HG02840 (cell line): ENCODE data around the gene PRKCE.

ENCODE experiments used
- ATAC-seq: cut with Tn5 transposase; IDR thresholded peaks from one replicate; pipeline ENCODE4 v1.9.1; 2021; ENCODE audit warnings: mild to moderate bottlenecking, moderate library complexity, moderate number of reproducible peaks; ENCODE audit not compliant: unreplicated experiment, low FRiP score

The PRKCE gene

DNA sequence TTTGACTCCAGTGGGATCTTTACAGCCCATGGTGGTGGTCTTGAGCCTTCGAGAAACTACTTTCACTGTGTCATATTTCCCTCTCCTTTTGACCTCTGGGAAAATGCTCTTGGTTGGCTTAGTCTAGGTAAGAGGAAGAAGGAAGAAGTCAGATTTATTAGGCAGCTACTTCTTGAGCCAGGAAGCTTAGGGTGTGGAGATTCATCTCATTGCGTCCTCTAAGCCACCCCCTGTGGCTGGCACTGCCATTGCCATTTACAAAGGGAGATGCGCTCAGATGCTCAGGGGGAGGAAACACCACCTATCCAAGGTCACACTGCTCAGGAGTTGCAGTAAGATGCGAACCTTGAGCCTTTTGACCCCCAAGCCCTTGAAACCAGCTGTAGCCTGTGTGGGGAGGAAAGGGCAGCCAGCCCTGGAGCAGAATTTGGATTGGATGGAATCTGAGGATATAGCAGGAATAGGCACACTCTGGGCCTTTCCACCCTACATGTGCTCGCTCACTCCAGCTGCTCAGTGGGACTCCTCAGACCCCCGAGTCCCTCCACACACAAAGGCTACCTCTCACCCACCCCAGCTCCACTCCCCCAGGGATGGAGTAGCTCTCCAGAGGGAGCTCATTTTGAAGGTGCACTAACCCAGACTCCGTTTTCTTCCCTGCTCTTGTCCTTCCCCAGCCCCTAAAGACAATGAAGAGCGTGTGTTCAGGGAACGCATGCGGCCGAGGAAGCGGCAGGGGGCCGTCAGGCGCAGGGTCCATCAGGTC, 324.5 kb downstream of the PRKCE start:
- no peak for ATAC-seq

DNA sequence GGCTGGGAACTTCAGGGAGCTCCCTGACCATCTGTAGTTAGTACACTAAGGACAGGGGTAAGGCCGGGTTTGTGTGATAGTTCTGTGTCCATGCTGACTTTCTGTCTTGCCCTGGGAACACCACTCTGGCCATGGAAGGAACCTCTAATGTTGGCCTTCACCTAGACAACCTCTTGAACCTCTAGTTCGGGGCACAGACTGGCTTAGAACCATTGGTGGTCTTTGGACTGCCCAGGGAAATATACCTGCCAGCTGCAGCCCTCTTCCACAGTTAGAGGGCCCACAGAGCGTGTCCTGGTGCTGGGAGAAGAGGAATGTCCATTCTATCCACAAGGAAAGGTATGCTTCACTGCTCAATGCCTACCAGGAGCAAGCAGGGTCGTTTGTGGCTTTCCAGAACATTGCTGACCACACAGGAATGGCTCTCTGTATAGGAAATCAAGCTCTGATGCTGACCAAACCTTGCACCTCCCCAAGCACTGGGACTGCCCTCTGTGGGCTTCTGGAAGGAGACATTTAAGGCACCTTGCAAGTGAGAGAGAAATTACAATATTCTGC, 326.9 kb downstream of the PRKCE start:
- ATAC-seq = no peak

DNA sequence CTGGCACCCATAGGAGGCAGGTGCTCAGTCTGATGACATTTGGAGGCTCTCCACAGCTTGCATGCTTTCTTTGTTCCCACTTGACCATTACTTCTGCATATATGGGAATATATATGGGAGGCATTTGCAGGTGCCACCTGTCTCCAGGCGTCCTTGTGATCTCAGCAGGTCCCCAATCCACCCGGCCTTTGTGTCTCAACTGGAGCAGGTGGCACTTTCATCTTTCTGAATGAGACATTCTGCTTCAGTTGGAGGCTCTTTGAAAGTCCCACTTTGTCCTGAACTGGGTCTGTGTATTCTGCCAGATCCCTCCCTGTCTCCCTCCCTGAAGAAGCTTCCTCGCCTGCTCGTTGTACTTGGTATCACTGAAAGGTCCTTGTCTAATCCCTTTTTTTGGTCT, 327.6 kb downstream of the PRKCE start:
- no peak for ATAC-seq

DNA sequence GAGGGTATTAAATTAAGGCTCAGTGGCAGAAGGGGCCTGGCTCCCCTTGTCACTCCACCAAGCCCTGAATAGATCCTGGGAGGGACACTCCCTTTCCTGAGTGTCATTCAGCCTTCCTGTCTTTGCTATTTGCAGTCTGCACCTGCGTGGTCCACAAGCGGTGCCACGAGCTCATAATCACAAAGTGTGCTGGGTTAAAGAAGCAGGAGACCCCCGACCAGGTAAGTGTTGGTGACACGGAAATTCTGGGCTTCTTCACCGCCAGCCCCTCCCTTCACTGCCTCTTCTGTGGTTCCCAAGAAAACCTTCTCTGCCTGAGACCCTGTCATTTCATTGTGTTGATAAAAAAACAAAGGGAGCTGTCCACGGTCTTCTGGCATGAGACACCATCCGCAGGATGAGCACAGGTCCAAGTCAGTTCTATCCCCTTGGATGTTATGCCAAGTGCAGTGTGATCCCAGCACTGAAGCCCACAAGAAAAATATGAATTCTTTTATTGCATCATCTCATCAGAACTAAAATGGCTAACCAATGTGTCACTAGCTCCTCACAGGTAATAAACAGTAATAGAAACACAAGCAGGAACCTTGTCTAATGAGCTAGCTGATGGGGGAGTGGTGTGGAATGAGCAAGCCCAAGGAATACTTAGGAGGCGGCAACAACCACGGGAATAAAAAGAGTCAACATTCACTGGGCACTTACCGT, 328.8 kb downstream of the PRKCE start:
- ATAC-seq = no peak

DNA sequence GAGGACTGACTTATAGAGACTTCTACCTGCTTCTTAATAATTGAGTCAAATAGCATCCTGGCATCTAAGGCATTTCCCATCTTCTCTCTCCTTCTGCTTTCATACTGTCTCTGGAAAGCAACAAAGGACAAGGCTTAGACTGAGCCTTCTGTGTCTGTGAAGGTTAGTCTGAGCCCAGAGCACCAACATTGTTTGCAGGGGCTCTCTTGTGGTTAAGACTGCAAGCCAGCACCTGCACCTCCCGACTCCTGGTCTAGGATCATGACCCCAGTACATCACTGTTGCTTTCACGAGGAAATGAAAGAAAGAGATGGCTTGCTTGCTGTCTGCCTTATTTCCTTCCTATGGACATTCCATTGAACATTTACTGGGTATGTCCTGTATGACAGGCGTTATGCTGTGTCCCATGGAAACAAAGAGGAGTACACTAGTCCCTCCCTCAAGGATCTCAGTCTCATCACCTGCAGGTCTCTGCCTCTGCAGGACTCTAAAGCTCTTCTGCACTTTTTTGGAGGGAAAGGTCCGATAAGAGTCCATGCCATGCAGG, 330.0 kb downstream of the PRKCE start:
- no peak for ATAC-seq

DNA sequence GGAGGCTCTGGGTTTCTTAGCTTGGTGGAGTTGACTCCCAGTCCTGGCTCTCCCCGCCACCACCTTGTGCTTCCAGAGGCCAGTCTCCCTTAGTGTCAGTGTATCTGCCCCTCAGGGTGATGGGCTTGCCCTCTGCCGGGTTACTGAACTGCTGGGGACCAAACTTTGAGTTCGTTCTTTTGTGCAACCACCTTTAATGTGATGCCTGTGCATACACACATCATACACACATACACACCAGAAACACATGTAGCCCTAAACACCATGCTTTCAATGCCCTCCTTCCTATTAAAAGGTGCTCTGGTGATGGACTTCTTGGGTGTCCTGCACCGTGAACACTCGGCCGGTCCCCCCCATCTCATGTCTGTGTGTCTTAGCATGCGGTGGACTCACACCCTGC, 330.6 kb downstream of the PRKCE start:
- ATAC-seq = no peak

DNA sequence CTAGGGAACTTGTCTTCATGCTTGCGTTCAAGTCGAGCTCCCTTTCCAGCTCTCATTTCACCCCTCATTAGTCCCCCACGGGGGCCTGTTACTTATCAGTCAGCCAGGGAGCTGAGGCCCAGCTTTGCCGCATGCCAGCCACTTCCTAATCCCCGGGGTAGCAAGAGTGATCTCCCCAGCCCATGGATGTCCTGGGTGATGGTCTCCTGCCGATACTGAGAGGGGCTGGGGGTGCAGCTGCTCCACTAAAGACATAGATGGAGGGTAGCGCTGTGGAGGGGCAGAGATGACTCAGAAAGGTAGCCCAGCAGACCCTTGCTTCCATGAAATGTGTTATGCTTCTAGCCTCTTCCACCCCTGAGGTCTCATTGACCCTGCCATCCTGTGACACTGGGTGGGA, 331.7 kb downstream of the PRKCE start:
- no peak for ATAC-seq

DNA sequence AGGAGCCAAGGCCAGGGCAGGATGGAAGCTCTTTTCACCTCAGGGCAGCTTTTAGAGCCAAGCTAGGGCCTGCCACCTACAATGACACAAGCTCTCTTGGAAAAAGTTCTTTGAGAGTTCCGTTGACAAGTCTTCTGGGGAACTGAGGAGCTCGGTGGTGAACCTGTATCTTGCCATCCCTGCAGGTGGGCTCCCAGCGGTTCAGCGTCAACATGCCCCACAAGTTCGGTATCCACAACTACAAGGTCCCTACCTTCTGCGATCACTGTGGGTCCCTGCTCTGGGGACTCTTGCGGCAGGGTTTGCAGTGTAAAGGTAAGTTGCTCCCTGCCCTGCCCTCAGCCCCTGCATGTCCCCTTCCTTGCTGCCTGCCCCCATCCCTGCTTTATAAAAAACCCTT, 332.9 kb downstream of the PRKCE start:
- no peak for ATAC-seq

DNA sequence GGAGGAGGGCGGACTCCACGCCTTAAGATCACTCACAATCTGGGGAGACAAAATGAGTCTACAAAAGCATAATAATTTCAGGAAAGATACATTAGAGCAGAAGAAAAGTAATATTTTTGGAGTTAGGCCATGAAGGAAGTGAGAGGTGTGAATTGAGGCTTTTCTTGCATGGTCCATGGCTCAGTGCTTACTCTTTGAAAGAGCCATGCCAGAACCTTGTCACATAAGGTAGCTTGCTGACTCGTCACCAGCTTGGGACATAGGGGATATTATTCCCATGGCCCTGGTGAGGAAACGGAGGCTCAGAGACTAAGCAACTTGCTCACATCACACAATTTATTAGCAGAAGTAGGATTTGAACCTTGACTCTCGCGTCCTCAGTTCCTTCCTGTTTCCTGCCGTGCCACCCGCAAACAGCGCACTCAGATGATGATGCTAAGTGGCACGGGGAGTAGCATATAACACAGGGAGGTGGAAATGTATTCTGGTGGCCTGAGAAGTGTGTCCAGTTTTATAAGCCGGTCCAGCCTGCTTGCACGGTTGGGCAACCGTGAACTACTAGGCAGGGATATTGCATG, 333.5 kb downstream of the PRKCE start:
- no peak for ATAC-seq

DNA sequence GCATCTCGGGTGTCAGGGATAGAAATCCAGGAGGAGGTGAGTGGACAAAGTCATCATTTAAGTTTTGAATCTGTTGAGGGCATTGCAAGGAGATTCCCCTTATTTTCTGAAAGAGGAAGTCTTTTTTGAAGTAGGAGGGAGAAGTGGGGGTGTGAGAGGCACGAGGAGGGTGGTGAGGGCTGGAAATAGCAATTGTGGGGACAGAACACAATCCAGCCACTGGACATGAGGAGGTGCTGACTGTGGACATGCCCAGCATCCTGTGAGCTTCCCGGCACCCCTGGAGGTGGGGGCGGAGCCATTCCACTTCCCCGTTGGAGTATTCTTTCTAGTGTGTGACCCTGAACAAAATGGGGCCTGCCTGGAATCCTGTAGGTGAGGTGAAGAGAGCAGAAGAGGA, 335.0 kb downstream of the PRKCE start:
- no peak for ATAC-seq

DNA sequence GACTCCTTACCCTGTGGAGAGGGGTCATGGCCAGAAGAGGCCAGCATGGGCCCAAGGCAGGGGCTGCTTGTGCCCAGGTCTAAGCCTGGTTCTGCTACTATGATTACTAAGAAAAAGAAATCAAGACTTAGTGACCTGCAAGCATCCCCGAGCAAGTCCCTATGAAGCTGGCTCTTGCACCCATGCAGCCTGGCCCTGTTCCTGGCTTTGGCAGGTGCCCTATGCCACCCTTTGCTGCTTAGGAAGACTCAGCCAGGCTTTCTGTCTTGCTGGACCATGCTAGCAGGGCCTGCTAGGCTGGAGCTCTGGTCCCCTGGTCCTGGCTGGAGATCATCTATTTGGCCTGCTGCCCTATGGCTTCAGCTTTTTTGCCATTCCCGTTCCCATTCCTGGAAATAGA, 336.4 kb downstream of the PRKCE start:
- no peak for ATAC-seq

DNA sequence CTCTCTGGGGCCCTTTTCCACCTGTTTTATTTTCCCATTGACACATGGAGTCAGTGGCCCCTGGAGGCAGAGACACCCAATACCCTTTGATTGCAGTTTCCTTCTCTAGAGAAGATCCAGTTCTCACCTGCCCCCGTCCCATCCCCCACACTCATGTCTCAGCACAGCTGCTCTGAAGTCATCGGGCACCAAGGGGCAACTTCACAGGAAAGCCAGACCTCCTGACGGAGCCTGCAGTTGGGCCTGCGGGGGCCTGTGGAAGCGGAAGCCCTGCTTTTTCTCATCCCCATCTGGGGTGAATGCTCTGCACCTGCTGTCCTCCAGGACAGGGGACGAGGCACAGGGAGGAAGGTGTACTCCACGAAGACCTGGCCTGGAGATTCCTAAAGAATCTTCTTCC, 337.4 kb downstream of the PRKCE start:
- ATAC-seq = no peak

DNA sequence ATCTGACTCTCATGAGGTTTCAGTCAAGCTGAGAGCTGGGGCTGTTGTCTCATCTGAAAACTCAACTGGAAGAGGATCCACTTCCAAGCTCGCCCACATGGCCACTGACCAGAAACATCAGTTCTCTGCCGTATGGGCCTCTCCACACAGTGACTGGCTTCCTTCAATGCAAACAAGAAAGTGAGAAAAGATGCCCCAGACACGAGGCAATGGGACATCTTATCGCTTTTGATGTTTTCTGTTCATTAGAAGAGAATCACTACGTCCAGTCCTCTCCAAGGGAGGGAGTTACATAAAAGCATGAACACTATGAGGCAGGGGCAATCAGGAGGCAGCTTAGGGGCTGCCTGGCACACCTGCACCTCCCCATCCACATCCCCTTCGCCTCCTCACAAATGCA, 338.7 kb downstream of the PRKCE start:
- ATAC-seq = no peak

DNA sequence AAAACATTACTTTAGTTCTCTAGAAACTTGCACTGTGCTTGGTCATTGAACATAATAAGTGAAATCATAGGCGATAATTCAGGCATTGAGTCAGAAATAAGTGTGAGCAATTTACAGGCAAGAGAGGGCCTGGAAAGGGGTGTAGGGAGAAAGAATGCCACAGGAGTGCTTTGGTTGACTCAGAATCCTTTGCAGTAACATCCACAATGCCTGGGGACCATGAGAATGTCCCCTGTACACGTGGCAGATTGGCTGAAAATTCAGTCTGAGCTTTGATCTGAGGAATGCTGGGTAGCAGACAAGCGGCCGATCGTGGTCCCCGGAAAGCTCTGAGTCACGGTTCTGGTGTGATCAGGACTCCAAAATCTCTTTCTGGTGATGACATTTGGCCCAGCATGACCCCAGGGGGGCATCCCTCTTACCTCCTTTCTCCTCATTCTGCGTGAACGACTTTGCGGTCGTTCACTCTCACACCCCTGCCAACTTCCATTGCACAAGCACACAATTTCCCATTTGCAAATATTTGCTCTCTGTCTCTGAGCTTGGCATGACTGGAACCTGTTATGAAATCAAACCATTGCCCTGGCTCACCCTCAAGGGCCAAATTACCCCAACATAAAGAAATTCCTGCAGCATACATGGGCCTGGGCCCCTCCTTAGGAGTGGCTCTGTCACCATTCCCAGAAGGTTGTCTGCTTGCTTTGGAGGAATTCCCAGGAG, 340.7 kb downstream of the PRKCE start:
- no peak for ATAC-seq

DNA sequence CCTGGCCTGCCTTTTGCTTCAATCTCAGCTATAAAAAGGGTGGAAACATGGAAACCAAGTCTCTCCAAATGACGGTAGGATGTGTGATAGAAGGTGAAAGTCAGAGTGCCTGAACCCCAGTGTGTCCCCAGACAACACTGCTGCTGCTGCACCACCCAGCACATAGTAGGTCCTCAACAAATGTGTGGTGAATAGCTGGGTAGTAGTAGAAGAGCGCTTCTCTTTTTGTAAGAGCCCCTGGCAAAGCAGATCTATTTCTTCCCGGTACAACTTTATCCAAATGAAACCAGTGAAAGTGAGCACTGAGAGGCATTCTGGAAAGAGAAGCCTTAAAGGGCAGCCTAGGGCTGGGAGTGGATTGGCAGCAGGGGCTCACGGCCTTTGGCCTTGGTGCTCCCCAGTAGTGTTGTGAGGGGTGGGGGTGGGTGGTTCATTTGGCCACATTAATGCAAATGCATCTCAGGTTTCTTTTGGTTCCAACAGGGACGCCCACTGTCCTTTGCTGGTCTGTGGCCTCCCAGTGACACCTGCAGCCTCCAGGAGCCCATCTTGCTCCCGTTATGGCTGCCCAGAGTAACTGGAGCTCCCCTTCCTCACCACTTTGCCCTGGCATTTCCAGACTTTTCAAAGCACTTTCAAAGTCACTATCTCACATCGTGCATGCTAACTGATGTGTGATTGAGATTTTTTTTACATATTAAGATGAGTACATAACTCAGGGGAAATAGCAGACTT, 341.4 kb downstream of the PRKCE start:
- no peak for ATAC-seq

DNA sequence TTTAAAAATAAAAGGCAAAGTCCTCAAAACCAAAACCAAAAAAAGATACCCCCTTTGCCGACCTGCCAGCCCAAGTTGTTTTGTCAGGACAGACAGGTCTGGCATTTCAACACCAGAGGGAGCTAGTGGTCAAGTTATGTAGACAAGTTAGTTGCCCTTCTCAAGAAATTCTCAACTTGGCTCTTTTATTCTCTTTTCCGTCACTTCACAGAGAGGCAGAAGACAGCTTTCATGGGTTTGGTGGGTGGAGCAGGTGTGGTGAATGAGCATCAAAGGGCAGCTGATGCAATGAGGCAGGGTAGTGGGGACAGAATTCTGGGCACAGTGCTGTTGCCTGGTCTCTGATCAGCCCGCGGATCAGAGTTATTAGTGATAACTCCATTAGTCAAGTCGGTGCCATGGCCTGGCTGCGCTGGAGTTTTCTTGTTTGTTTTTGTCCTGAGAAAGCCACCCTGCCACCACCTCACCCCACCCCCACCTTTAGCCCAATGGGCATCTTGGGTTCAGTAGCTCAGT, 342.1 kb downstream of the PRKCE start:
- ATAC-seq = no peak

DNA sequence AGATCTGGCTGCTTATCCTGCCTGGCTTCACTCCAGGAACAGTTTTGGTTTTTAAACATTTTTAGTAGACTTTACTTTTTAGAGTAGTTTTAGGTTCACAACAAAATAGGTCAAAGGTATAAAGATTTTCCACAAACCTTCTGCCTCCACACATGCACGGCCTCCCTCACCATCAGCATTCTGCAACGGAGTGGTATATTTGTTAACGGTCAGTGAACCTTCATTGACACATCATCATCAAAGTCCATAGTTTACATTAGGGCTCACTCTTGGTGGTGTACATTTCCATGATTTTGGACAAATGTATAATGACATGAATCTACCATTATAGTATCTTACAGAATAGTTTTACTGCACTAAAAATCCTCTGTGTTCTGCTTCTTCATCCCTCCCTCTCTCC, 342.6 kb downstream of the PRKCE start:
- ATAC-seq = no peak

DNA sequence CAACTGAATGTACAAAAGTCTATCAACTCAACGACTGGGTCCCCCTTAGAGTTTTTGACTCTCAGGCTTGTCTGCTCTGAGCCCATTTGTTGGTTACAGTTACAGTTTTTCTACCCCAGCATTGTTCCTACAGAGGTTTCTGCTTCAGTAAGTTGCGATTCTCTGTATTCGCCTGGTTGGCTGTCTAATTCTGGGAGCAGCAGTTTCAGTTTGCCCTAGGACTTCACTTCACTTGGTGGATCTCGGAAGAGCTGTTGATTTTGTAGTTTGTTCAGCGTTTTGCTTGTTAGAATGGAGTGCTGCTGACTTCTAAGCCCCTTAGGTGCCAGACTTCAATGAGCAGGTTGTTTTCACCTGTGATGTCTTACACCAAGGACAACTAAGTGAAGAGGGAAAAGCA, 349.2 kb downstream of the PRKCE start:
- no peak for ATAC-seq

DNA sequence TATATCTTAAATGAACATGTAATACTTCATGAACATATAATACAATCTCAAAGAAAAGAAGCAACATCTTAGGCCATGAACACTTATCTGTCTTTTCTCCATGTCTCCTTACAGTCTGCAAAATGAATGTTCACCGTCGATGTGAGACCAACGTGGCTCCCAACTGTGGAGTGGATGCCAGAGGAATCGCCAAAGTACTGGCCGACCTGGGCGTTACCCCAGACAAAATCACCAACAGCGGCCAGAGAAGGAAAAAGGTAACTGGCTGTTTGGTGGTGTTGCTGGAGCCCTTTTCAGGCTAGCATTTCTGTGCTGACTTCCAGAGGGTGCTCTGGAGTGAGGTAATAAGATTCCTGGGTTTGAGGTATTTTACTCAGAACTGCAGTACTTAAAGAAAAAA, 349.8 kb downstream of the PRKCE start:
- no peak for ATAC-seq
